GM19467 (cell line): ENCODE data around the gene ATL3.
"Not testable (repeated sequence)": the region's sequence is repeated elsewhere in the genome, so short reads cannot be mapped to it uniquely, and the experiment has no call there.

Experiments
- ATAC-seq: cut with Tn5 transposase; IDR thresholded peaks from one replicate; pipeline ENCODE4 v1.9.1; 2021; ENCODE audit warnings: mild to moderate bottlenecking, moderate library complexity; ENCODE audit not compliant: unreplicated experiment

ATL3 gene

DNA sequence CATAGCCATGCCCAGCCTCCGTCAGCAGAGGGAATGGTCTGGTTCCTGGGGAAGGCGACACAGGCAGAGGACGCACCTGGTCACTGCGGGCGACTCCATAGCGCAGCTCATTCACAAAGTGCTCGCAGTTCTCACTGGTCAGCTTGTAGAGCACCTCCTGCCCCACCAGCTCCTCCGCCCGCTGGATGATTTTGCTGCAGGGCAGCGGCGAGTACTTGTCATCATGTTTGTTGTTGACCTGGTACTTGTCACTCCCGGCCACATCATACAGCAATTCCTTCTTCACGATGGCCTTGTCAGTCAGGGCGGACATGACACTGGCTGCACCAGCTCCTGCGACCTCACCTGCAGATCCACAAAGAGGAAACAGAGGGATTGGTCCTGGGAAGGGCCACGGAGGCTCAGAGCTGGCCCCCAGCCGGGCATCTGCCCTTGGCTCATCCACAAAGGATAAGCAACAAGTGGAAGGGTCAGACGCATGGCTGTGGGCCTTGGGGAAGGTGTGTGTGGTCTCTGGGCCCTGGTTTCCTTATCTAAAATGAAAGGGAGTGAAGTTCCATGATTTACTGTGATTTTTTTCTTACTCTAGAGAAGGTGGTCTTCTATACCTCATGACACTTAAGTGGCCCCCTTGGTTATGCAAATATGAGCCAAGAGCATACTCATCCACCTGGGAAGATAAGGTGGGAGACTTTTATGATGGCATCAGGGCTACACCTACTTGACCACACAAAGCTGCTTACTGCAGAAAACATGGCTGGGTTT lies 81.0 kb downstream of the ATL3 start:
- ATAC-seq: no peak

DNA sequence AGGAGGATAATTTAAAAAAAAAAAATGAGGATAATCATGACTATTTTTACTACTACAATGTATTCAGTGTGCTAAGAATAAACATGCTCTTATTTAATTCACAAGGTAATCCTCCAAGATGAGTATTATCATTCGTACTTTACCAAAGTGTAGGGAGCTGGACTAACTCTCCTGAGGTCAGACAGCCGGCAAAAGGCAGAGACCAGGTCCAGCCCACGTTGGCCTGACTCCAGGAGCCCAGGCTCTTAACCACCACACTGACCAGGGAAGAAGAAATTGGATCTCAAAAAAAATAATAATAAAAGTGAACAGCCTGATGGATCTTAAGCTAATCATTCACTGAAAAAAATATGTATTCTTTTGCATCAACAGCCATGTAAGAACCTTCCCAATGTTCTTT lies 82.2 kb downstream of the ATL3 start:
- ATAC-seq: no peak

DNA sequence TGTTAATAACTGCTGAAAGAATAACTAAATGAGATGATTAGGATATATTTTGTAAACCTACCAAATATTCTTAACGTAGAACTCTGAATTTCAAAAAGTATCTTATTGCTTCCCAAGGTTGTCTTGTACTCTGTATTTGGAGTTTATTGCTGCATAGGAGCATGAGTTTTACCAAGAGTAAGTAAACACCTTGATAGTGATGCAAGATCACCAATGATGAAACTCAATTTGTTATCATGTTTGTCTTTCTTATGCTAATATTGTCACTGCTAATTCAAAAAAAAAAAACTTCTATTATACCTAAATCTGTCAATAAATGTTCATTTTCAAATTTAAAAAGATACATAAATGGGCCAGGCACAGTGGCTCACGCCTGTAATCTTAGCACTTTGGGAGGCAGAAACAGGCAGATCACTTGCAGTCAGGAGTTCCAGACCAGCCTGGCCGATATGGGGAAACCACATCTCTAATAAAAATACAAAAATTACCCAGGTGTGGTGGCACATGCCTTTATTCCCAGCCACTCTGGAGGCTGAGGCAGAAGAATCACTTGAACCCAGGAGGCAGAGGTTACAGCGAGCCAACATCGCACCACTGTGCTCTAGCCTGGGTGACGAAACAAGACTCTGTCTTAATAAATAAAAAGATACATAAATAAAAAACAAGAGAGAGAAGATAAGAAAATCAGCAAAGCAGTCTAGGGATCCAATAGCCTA lies 84.6 kb downstream of the ATL3 start:
- no peak for ATAC-seq

GRCh38 chr11:63583357-63583677 lies 87.9 kb downstream of the ATL3 start:
- ATAC-seq: no peak

- not testable (repeated sequence) for ATAC-seq
Observed at GRCh38 chr11:63581224-63581623, 90.0 kb downstream of the ATL3 start.

- not testable (repeated sequence) for ATAC-seq
Observed at GRCh38 chr11:63578882-63579281, 92.3 kb downstream of the ATL3 start.

DNA sequence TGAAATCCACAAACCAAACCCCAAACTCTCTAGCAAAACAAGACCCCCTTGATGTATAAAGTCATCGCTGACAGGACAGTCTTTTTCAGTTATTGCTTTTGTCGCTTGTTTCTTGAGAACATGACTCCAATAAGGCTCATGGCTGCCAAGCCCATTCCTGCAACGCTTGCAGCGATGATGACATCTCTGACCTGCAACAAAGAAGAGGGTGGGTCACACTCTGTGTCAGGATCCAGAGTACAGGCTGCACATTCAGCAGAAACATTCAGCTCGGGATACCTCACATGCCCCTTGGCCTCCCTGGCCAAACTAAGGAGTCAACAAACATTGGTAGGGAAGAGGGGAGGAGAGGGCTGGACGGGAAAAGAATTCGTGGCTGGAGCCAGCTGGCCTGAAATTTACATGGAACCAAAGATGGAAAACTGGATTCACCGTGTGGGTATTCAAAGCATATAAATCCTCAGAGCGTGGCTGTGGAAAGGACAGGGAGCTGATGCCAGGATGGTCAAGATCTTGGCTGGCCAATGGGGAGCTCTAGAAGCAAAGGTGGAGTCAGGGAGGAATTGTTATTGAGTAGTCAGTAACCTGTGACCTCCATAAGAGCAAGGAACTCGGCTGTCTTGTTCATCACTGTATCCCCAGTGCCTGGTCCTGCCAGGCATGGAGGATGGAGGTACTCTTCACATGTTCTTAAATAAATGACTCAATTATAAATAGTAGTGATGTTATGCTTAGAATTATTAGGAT lies 96.1 kb downstream of the ATL3 start:
- no peak for ATAC-seq
